OCI-LY1 (cell line): Measurements from ENCODE around the gene PPP1R1C.

Source experiments
- CTCF ChIP-seq: fragments of 200-600 bp; sonication (generic), shearing (Covaris generic); IDR thresholded peaks from 2 replicates; pipeline ENCODE4 v1.5.1; 2017; ENCODE audit warnings: mild to moderate bottlenecking, antibody characterized with exemption, low read length, moderate library complexity, mixed read lengths
- EZH2 ChIP-seq: fragments of 200-600 bp; sonication (generic), shearing (Covaris generic); IDR thresholded peaks from 2 replicates; pipeline ENCODE4 v1.8.0; 2017; ENCODE audit warnings: borderline replicate concordance, mixed run types, mild to moderate bottlenecking, antibody characterized with exemption, low read length, moderate library complexity, mixed read lengths

GRCh38 chr2:182057002-182057401 is 71.3 kb downstream of the PPP1R1C start:
- TF ChIP-seq CTCF (no peak), EZH2 (no peak)
